ENCODE results near the gene NTMT1.
A peak's percentile ranks its signal among the peaks of the same experiment; 100 is the strongest.

Gene NTMT1

GRCh38 chr9:129597355-129598088 is 28.4 kb upstream of the NTMT1 start:
- DNase-seq = no peak

GRCh38 chr9:129598089-129598596 is 27.8 kb upstream of the NTMT1 start:
- no peak for DNase-seq

- no peak for DNase-seq
Measured at GRCh38 chr9:129601082-129601674, 24.8 kb upstream of the NTMT1 start.

GRCh38 chr9:129602598-129603415 is 23.2 kb upstream of the NTMT1 start:
- no peak for DNase-seq

GRCh38 chr9:129604056-129604765 is 21.8 kb upstream of the NTMT1 start:
- DNase-seq = no peak

GRCh38 chr9:129604766-129605163 is 21.2 kb upstream of the NTMT1 start:
- DNase-seq = peak; percentile 21

- DNase-seq = no peak
Measured at GRCh38 chr9:129606161-129607026, 19.6 kb upstream of the NTMT1 start.

GRCh38 chr9:129607027-129607387 is 19.0 kb upstream of the NTMT1 start:
- DNase-seq = no peak

GRCh38 chr9:129608561-129609481 is 17.1 kb upstream of the NTMT1 start:
- no peak for DNase-seq

GRCh38 chr9:129609486-129610212 is 16.3 kb upstream of the NTMT1 start:
- DNase-seq = no peak

- DNase-seq = no peak
Measured at GRCh38 chr9:129610213-129610472, 15.8 kb upstream of the NTMT1 start.

GRCh38 chr9:129610473-129611306 is 15.3 kb upstream of the NTMT1 start:
- peak; percentile 43 for DNase-seq

- DNase-seq = no peak
Measured at GRCh38 chr9:129611307-129611800, 14.6 kb upstream of the NTMT1 start.

- DNase-seq = no peak
Measured at GRCh38 chr9:129612123-129612522, 13.8 kb upstream of the NTMT1 start.

- no peak for DNase-seq
Measured at GRCh38 chr9:129612815-129613519, 13.0 kb upstream of the NTMT1 start.

- no peak for DNase-seq
Measured at GRCh38 chr9:129613520-129614175, 12.3 kb upstream of the NTMT1 start.

GRCh38 chr9:129614932-129615331 is 11.0 kb upstream of the NTMT1 start:
- DNase-seq = no peak
